Central memory CD4-positive, alpha-beta T cell (primary cell): ENCODE measurements around the gene PRKX.
"Not testable (repeated sequence)": the region's sequence is repeated elsewhere in the genome, so short reads cannot be mapped to it uniquely, and the experiment has no call there.

Experiments
- DNase-seq: peaks from one replicate; pipeline ENCODE4 v3.0.0; 2022

Gene PRKX

DNA sequence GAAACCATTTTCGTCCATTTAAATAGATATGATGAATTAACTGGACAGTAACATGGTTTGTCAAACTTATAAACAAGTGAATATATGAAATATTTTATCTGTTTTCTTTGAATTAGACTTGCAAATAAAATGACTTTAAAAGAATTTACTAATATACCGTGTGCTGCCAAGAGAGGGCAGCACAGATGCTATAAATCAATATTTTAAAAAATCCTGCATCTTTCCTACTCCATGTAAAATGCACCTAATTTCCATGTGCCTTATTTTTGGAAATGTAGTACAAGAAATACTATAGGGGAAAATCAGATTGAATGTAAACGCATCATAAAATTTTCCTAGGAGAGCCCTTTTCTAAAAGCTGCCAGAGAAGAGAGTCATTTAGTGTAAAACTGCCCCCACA is 62.2 kb downstream of the PRKX start:
- peak; percentile 31 for DNase-seq

- DNase-seq = no peak
These were observed 65.4 kb downstream of the PRKX start for GRCh38 chrX:3648084-3648483.

GRCh38 chrX:3639858-3640631 is 73.4 kb downstream of the PRKX start:
- not testable (repeated sequence) for DNase-seq

DNA sequence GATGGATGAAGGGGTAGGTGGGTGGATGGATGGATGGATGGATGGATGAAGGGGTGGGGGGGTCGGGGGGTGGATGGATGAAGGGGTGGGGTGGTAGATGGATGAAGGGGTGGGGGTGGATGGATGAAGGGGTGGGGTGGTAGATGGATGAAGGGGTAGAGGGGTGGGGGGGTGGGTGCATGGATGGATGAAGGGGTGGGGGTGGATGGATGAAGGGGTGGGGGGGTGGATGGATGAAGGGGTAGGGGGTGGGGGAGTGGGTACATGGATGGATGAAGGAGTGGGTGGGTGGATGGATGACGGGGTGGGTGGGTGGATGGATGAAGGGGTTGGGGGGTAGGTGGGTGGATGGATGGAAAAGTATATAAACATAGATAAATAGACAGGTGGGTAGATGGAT is 74.2 kb downstream of the PRKX start:
- no peak for DNase-seq

DNA sequence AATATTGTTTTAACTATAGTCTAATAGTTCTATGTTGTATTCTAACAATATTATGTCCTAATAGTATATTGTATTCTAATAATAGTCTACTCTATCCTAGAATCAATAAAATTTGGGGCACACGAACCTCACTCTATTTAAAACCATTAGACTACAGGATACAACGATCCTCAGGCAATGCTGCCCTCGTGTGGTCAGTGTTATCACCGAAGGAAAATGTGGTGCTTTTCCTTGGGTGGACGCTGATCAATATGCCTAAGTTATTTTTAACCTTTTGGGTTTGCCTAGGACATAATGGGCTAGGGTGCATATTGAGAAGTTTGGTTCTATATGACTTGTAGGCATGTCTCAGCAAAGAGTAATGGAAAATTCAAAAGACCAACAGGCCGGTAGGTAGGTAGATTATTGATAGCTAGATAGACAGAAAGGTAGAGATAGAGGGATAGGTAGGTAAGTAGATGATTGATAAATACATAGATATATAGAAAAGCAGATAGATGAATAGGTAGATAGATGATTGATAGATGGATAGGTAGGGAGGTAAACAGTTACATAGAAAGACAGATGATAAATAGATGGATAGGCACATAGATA is 75.1 kb downstream of the PRKX start:
- DNase-seq = no peak

GRCh38 chrX:3636803-3637202 is 76.6 kb downstream of the PRKX start:
- no peak for DNase-seq

- DNase-seq = no peak
These were observed 82.3 kb downstream of the PRKX start for GRCh38 chrX:3631196-3631595.

- DNase-seq = no peak
These were observed 85.9 kb downstream of the PRKX start for GRCh38 chrX:3627594-3627993.

DNA sequence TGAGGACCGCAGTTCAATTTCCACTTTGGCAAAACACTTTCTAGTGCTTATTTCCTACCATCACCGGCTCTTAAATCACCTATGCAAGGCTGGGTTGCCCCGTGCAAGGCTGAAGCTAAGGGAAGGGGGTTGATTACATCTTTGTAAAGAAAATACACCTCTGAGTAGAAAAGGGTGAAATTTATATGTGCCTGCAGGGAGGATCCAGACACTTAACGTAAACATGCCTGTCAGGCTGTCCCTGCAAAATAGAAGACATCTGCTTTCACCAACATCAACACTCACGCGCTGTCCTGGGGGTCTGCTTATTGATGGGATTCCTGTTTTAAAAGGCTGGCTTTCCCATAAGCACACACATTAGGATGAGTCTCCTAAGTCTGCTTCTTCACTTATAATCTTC is 92.0 kb downstream of the PRKX start:
- DNase-seq = no peak

DNA sequence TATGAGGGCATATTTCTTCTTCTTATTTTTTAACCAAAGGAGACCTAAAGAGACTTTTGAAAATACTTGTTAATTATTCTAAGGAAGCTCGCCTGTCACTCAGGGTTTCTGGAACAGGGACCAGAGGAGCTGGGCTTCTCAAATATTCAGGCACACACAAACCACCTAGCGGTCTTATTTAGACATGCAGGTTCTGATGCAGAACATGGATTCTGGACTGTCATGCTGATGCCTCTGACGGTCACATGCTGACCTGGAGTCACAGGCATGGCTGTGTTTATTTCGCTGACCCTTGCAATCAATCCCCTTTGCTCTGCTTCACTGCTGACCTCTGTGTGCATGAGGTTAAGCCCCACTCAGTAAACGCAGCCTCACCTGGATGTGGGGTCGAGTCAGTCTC is 101.7 kb downstream of the PRKX start:
- DNase-seq = not testable (repeated sequence)

- DNase-seq = no peak
These were observed 103.6 kb downstream of the PRKX start for GRCh38 chrX:3609810-3610209.

- DNase-seq = no peak
These were observed 110.3 kb downstream of the PRKX start for GRCh38 chrX:3603026-3603661.

- no peak for DNase-seq
These were observed 113.5 kb downstream of the PRKX start for GRCh38 chrX:3599802-3600430.

GRCh38 chrX:3598709-3599108 is 114.7 kb downstream of the PRKX start:
- no peak for DNase-seq

DNA sequence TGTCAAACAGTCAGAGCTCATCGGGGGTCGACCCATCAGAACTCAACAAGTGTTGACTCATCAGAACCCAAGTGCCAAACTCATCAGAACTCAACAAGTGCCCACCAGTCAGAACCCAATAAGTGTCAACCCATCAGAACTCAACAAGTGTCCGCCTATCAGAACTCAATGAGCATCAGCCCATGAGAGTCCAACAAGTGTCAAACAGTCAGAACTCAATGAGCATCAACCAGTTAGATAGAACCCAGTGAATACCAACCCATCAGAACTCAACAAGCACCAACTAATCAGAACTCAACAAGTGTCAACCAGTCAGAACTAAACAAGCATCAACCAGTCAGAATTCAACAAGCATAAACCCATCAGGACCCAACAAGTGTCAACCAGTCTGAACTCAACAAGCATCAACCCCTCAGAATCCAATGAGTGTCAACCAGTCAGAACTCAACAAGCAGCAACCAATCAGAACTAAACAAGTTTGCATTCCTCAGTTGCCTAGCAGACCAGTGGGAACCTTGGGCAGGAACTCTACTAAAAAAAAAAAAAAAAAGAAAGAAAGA is 115.3 kb downstream of the PRKX start:
- DNase-seq = no peak

- no peak for DNase-seq
These were observed 121.3 kb downstream of the PRKX start for GRCh38 chrX:3592184-3592583.

GRCh38 chrX:3589474-3589873 is 124.0 kb downstream of the PRKX start:
- no peak for DNase-seq

GRCh38 chrX:3585719-3586118 is 127.7 kb downstream of the PRKX start:
- no peak for DNase-seq

GRCh38 chrX:3584415-3584996 is 128.9 kb downstream of the PRKX start:
- no peak for DNase-seq

GRCh38 chrX:3582451-3582850 is 131.0 kb downstream of the PRKX start:
- no peak for DNase-seq

- DNase-seq = no peak
These were observed 131.8 kb downstream of the PRKX start for GRCh38 chrX:3581609-3582108.

GRCh38 chrX:3577551-3577950 is 135.9 kb downstream of the PRKX start:
- no peak for DNase-seq
